HEK293T (cell line): ENCODE data around the gene RNU7-1.

ENCODE experiments used
- BHLHE40 ChIP-seq: fragments of 450-650 bp; IDR thresholded peaks from 2 replicates; pipeline ENCODE4 v1.6.1; 2016; ENCODE audit warnings: mild to moderate bottlenecking, moderate library complexity, borderline replicate concordance
- LEF1 ChIP-seq: fragments of 450-650 bp; IDR thresholded peaks from 2 replicates; pipeline ENCODE4 v1.6.1; 2017; ENCODE audit warnings: mild to moderate bottlenecking, borderline replicate concordance
- PKNOX1 ChIP-seq: fragments of 450-650 bp; IDR thresholded peaks from 2 replicates; pipeline ENCODE4 v1.6.1; 2016
- SP1 ChIP-seq: fragments of 450-650 bp; IDR thresholded peaks from 2 replicates; pipeline ENCODE4 v1.6.1; 2017

GRCh38 chr12:6948873-6949594, 5.4 kb downstream of the RNU7-1 start:
- TF ChIP-seq BHLHE40: no peak
- TF ChIP-seq SP1: no peak
- TF ChIP-seq PKNOX1: no peak
- TF ChIP-seq LEF1: no peak
